ENCODE results near the gene NME5.
"Not testable (repeated sequence)": the region's sequence is repeated elsewhere in the genome, so short reads cannot be mapped to it uniquely, and the experiment has no call there.

Gene NME5, protein sequence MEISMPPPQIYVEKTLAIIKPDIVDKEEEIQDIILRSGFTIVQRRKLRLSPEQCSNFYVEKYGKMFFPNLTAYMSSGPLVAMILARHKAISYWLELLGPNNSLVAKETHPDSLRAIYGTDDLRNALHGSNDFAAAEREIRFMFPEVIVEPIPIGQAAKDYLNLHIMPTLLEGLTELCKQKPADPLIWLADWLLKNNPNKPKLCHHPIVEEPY

DNA sequence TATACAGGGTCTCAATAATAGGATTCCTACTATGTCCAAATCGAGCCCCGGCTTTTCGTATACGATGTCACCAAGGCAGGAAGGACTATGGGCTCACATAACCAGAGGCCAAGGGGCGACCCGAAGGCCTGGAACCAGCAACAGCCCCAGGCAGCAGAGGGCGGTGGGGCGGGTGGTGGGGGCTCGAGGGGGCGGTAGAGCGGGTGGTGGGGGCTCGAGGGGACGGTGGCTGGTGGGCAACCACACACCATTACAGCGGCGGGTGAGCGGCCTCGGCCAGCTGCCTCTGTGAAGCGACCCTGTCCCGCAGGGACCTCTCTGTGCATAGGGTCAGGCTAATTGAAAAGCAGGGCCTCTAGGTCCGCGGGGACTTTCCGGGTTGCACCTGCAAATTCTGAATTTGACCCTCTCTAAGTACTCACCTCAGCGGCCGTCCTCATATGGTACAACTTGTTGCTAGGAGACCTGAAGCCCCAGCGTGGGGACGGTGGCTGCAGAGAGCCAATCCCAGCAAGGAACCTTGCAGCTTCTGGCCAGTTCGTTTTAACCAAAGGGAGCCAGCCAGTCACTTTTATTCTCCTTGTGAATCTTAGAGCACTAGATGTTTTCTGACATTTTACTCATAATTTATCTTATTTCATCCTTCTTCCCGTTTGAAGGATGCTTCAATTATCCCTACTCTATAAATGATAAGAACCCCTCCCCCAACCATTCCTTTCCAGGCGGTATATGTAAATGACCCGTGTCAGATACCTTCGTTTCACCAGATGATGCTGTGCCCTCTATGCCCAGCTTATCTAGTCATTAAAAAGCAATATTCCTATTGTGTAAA, at the start of gene NME5:
Gene NME5 (minus strand): TSS at position 480 of the 832 bp plus-strand sequence. CDS start 648 bp downstream, outside the sequence.
- DNase-seq: peak; percentile 44

DNA sequence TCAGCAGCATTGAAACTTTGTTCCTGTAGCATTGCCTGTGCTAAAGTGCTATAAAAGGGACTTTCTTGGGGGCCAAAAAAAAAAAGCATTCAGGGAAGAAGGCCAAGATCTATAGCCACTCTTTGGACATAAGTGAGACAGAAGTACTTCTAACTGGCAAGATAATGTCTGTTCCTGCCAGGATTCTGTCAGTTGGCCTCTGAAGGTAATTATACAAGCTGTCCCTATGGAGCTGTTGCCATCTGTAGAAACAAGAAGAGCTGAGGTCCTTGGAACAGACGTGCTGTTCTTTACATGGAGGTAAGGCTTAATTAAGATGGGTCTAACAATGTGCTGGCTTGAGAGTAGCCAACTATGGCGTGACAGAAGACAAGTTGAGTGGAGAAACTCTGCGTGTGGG, 49.4 kb upstream of the NME5 start:
- DNase-seq: no peak

GRCh38 chr5:138186002-138186447, 46.8 kb upstream of the NME5 start:
- DNase-seq: peak; percentile 28

- DNase-seq: no peak
These were observed 43.6 kb upstream of the NME5 start for GRCh38 chr5:138182808-138183207.

DNA sequence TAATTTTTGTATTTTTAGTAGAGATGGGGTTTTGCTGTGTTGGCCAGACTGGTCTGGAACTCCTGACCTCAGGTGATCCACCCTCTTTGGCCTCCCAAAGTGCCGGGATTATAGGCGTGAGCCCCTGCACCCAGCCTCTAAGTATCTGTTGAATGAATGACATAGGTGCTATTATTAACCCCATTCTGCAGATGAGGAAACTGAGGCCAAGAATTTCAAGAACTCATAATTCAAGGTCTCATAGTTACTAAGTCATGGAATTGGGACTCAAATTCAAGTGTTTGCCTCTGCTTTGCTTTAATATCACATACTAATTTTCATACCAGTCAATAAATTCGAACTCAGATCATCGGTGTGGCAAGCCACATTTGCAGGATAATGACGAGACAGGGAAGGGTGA, 41.6 kb upstream of the NME5 start:
- no peak for DNase-seq

DNA sequence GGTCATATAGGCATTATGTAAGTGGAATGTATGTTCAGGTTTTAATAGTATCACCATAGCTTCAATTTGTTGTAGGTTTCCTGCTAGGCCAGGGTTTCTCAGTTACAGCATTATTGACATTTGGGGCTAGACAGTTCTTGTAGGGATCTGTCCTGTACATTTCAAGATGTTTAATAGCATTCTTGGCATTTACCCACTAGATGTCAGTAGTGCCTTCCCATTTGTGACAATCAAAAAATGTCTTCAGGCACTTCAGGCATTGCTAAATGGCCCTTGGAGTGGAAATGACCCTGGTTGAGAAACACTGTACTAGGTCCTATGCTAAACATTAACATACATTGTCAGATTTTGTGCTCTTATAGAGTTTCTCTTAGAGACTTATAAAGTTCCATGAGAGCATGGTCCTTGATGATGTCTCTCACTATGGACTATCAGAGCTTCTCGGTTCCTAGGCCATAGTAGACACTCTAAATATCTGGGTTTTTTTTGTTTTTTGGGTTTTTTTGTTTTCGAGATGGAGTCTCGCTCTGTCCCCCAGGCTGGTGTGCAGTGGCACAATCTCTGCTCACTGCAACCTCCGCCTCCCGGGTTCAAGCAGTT, 41.1 kb upstream of the NME5 start:
- peak; percentile 91 for DNase-seq

GRCh38 chr5:138179277-138179857, 40.1 kb upstream of the NME5 start:
- peak; percentile 26 for DNase-seq

DNA sequence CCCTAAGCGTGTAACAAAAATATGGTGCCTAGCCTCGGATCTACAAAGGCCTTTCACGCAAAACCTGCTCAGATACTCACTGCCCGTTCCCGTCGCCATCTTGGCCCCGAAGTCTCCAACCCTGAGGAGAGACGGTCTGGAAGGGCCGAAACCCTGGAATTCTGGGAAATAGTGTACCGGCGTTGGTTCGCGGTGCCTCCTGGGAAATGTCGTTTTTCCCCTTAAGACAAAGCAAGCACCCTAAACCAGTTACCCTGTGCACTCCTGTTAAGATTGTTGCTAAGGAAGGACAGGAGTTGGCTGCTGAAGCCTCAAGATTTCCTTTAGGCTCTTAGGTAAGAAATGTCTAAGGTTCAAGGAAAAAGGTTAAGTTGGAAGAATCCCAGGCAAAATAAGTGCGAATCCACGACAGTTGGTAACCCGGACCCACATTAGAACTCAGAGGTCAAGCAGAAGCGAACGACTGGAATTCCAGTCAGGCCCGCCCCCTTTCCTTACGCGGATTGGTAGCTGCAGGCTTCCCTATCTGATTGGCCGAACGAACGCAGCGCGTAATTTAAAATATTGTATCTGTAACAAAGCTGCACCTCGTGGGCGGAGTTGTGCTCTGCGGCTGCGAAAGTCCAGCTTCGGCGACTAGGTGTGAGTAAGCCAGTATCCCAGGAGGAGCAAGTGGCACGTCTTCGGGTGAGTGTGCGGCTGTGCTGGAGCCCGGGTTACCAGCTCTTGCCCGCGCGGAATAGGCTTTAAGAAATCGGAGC, 39.5 kb upstream of the NME5 start, which contains the start of the genes BRD8 and KIF20A:
Gene BRD8 (minus strand): TSS at position 115 of the 761 bp plus-strand sequence. CDS start 16 bp downstream, at position 99.
Gene KIF20A (plus strand): TSS at position 597 of the 761 bp plus-strand sequence. CDS start 569 bp downstream, outside the sequence.
- peak; percentile 99 for DNase-seq

- peak; percentile 48 for DNase-seq
These were observed 38.8 kb upstream of the NME5 start for GRCh38 chr5:138177941-138178515.

DNA sequence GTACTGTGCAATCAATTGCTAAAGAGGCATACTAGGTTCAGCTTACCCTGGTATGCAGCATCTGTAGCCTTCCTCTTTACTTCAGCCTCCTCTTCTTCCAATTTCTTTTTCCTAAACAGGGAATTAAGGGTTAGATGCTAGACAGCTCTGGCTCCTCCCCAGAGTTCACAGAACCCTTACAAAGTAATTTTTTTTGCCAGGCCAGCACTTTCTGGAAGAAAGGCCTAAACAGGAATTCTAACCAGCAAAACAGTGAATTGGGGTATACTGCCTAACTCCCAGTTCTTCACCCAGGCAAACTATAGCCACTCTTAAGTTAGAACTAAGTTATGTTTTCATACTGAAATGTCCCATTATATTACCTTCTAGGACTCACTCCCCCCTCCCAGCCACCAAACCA, 31.1 kb upstream of the NME5 start:
- DNase-seq: no peak

DNA sequence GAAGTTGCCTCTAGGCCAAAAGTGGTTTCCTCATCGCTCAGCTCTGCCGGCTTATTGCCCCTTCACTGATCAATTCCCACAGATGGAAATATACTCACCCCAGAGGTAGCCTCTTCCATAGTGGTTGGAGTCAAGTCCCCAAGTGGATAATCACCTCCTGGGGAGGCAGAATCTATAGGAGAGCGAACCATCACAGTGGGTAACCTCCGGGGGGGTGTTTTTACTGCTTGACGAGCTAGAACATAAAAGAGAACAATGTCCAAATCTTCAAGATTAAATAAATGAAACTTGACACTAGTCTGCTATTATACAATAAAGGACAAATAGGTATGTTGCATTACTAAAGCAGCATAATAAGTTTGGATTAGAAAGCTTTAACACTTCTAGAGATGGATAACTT, 29.9 kb upstream of the NME5 start:
- DNase-seq: no peak

DNA sequence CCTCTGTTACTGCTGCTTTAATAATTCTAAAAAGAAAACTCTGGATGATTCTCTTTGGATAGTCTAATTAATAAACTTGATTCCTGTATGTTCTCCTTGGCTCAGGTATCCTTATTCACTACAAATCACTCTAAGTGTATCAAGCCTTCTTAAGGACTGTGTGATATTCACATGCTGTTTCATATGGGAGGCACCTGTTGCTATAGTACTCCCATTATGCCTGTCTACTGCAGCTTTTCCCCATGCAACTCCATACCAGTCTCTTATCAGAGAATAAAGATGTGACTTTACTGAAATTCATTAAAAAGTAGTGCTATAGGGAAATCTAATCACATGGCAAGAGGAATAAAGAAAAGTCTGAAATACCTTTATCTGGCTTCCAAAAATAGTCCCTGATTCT, 24.5 kb upstream of the NME5 start:
- DNase-seq: no peak

DNA sequence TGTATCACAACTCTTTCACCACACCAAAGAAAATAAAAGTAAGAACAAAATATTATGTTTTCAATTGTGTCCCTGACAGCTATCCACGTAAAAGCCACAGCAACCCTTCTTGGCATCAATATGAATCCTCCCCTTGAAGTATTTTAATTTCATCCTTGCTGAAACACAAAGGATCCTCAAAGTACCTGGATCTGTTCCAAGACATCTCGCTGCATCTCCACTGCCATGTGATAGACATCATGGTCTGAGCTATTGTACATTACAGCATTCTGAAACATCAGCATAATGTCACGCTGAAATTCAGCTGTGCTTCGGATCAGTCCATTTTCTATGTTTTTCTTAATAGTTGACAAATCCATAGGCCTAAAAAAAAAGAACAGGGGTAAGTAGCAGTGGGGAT, 21.5 kb upstream of the NME5 start:
- no peak for DNase-seq

DNA sequence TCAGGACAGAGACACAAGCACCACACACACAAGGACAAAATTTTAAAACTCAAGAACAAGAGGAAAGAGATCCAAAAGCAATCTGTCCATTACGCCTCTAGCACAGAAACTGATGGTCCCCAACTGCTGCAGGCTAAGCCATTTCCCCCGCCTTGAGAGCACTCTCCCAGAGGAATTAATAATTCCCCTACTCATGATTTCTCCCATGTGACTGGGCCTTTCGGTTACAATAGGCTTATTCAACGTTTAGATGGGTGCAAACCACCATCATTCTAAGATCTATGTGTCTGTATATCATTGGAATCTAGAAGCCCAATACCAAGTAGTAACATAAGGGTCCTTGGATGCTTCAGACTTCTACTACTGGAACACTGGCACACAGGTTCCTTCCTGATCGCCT, 20.4 kb upstream of the NME5 start:
- no peak for DNase-seq

DNA sequence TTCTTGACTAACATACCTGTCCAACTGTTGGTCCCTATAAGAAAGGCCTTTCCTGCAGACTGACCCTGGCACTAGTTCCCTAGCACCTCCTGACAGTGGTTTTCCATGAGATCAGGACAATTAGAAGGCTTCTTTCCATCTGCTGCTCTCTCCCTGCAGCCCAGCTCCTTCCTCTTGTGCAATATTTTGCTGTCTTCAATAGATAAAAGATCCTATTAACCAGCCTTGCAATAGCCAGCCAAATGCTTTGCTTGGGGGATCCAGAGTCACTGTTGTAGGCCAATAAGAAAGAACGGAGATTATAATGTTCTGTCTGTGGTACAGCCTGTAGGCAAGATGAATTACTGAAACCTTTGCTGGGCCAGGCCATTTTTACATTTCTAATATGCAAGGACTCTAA, 18.4 kb upstream of the NME5 start:
- no peak for DNase-seq

DNA sequence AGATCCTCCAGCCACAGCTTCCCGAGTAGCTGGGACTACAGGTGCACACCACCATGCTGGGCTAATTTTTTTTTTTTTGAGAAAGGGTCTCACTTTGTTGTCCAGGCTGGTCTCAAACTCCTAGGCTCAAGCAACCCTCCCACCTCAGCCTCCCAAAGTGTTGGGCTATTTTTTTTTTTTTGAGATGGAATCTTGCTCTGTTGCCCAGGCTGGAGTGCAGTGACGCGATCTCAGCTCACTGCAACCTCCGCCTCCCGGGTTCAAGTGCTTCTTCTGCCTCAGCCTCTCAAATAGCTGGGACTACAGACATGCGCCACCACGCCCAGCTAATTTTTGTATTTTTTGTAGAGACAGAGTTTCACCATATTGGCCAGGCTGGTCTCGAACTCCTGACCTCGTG, 16.7 kb upstream of the NME5 start:
- DNase-seq: not testable (repeated sequence)

DNA sequence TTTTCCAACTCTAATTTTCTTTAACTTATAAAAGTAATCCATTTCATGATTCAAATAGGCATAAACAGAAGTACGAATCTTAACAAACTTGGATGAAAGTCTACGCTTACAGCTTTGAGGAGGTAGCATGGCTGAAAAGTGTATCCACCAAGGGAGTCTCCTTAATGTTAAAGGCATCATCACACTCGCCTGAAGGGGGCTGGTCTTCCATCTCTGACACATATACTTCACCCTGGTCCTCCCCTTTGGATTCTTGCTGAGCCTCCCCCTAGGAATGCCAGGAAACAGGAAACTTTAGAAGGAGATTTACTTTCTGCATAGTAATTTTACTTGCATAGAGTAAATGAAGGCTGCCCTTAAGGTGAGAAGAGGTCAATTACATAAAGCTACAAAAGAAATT, 10.3 kb upstream of the NME5 start:
- no peak for DNase-seq

- DNase-seq: peak; percentile 19
These were observed 9.6 kb upstream of the NME5 start for GRCh38 chr5:138148811-138149210.

GRCh38 chr5:138143578-138143977, 4.3 kb upstream of the NME5 start:
- not testable (repeated sequence) for DNase-seq

DNA sequence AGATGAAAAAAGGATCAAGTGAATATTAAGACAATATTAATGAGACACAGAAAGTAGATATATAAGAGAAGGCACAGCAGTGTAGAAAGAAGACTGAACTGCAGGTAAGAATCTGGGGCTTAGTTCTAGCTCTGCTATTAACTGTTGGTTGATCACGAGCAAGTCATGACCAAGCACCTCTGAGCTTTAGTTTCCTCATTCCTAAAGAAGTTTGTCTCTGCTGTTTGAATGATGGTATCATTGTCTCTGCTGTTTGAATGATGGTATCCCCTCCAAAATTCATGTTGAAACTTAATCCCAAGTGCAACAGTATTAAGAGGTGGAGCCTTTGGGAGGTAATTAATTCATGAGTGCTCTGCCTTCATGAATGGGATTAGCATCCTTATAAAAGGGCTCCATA, 2.5 kb upstream of the NME5 start:
- DNase-seq: no peak

- DNase-seq: no peak
These were observed 1.0 kb upstream of the NME5 start for GRCh38 chr5:138140268-138140667.

GRCh38 chr5:138139781-138140090, 508 bp upstream of the NME5 start:
- DNase-seq: no peak
